VCaP (cell line): ENCODE results near the gene DENND4A.

ENCODE experiments used
- H3K27ac ChIP-seq: fragments of 450-650 bp; 2 replicates; pipeline ENCODE4 v1.5.1; 2017
- TF ChIP-seq, protein P1 (sequence below): fragments of 450-650 bp; conservative IDR thresholded peaks from 2 replicates; pipeline ENCODE4 v1.5.1; 2017; ENCODE audit warnings: mild to moderate bottlenecking, moderate library complexity

Gene DENND4A

GRCh38 chr15:65778269-65778668, 13.8 kb downstream of the DENND4A start:
- TF ChIP-seq, protein P1, sequence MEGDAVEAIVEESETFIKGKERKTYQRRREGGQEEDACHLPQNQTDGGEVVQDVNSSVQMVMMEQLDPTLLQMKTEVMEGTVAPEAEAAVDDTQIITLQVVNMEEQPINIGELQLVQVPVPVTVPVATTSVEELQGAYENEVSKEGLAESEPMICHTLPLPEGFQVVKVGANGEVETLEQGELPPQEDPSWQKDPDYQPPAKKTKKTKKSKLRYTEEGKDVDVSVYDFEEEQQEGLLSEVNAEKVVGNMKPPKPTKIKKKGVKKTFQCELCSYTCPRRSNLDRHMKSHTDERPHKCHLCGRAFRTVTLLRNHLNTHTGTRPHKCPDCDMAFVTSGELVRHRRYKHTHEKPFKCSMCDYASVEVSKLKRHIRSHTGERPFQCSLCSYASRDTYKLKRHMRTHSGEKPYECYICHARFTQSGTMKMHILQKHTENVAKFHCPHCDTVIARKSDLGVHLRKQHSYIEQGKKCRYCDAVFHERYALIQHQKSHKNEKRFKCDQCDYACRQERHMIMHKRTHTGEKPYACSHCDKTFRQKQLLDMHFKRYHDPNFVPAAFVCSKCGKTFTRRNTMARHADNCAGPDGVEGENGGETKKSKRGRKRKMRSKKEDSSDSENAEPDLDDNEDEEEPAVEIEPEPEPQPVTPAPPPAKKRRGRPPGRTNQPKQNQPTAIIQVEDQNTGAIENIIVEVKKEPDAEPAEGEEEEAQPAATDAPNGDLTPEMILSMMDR: no peak
- H3K27ac ChIP-seq: no peak overlapping the region

DNA sequence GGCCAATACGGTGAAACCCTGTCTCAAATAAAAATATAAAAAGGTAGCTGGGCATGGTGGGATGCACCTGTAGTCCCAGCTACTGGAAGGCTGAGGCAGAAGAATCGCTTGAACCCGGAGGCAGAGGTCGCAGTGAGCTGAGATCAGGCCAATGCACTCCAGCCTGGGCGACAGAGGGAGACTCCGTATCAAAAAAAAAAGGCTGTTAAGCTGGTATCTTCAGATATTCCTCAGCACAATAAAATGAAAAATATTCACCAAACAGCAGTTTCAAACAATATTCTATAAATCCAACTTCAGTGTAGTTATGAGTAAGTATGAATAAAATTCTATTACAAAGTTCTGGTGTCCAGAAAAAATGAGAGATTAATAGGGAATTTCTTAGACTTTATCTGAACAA, 14.2 kb downstream of the DENND4A start:
- no peak overlapping the region for H3K27ac ChIP-seq
- TF ChIP-seq, protein P1: no peak

DNA sequence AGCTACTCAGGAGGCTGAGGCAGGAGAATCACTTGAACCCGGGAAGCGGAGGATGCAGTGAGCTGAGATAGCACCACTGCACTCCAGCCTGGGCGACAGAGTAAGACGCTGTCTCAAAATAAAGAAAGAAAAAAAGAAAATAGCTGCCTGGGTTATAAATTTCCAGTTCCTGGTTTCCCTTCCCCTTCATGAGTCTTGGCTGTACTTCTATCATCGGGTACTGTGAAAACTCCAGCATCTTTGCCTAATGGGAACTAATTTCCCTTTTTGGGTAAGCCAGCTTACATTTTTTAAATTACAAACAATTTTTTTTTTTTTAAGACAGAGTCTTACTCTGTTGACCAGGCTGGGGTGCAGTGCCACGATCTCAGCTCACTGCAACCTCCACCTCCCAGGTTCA, 15.0 kb downstream of the DENND4A start:
- TF ChIP-seq, protein P1: no peak

GRCh38 chr15:65773386-65774111, 18.5 kb downstream of the DENND4A start:
- no peak overlapping the region for H3K27ac ChIP-seq
- TF ChIP-seq, protein P1: no peak

More for the DNA sequence above, 15.0 kb downstream of the DENND4A start:
- no peak overlapping the region for H3K27ac ChIP-seq

DNA sequence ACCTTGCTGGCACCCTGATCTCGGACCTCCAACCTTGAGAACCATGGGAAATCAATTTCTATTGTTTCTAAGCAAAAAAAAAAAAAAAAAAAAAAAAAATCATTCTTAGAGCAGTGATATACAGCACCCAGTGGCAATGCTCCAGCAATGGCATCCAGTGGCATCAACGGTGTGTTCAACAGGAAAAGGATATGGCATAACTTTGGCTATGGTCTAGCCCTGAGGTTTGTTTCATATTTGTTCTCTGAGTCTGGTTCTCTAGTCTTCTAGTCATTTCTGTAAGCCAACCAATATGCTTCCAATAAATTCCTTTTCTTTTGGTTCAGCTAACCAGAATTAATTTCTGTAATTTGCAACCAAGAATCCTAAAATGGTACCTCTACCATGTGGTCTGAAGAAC, 19.2 kb downstream of the DENND4A start:
- TF ChIP-seq, protein P1: no peak
- H3K27ac ChIP-seq: no peak overlapping the region

GRCh38 chr15:65771870-65772269, 20.2 kb downstream of the DENND4A start:
- H3K27ac ChIP-seq: no peak overlapping the region
- TF ChIP-seq, protein P1: no peak

DNA sequence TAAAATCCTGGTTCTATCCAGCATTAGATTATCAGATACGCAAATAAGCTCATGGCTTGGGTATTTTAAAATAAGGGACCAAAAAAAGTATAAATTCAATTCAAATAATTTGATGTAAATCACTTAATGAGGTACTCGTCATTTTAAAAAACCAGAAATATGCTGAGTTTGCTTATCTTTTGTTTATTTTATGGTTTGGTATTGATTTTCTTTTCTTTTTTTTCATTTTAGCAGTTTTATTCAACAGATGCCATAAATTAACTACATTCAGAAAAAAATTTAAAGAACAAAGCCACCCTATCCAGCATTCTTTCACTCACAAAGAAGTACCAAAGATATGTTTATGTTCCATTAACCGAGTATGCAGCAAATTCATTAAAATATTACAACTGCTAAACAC, 22.6 kb downstream of the DENND4A start:
- no peak overlapping the region for H3K27ac ChIP-seq
- TF ChIP-seq, protein P1: no peak
